ENCODE data around the gene MAB21L4.

GRCh38 chr2:240914645-240915525, 18.9 kb upstream of the MAB21L4 start:
- no peak for TF ChIP-seq POLR2AphosphoS5 (IDR thresholded peaks at IDR 0.05; ENCODE audit: borderline replicate concordance, low read depth, low read length)
- no peak for TF ChIP-seq EZH2 (IDR thresholded peaks at IDR 0.05)
